Activated CD8-positive, alpha-beta T cell treated with anti-CD3 and anti-CD28 coated beads, Interleukin-2, amount 10 ng/mL, durations not matched to agents 7 days and 5 days (primary cell): ENCODE measurements around the gene ANP32E. TPM values are rescaled to one million over a fixed set of nuclear protein-coding genes. Genes with fewer than 3 reads are reported as not detected.
"Not testable (repeated sequence)": the region's sequence is repeated elsewhere in the genome, so short reads cannot be mapped to it uniquely, and the experiment has no call there.

ENCODE experiments used
- ATAC-seq: fragments of 150-1000 bp; cut with Tn5 transposase; one replicate; pipeline ENCODE4 v1.10.0; 2021; ENCODE audit warnings: moderate library complexity
- CTCF ChIA-PET: fragments of 350-600 bp; sonication (Branson Sonifier 250); formaldehyde crosslinking; loops from one replicate; lab custom pipeline; 2021; ENCODE audit warnings: antibody characterized with exemption; lab: Charles Lee
- POLR2A ChIA-PET: fragments of 350-600 bp; sonication (Branson Sonifier 250); formaldehyde crosslinking; loops from one replicate; lab custom pipeline; 2021; ENCODE audit warnings: antibody characterized with exemption; lab: Charles Lee
- DNase-seq: peaks from one replicate; pipeline ENCODE4 v3.0.0-alpha.2; 2020
- H3K27ac Mint-ChIP-seq: one replicate; pipeline ENCODE4 v1.8.0; 2021; ENCODE audit warnings: mild to moderate bottlenecking, mixed read lengths
- H3K27me3 Mint-ChIP-seq: one replicate; pipeline ENCODE4 v1.8.0; 2021; ENCODE audit warnings: low read depth, mixed read lengths
- H3K36me3 Mint-ChIP-seq: one replicate; pipeline ENCODE4 v1.8.0; 2021; ENCODE audit warnings: low read depth, mixed read lengths
- H3K4me1 Mint-ChIP-seq: one replicate; pipeline ENCODE4 v1.8.0; 2021; ENCODE audit warnings: low read depth, mixed read lengths
- H3K4me3 Mint-ChIP-seq: one replicate; pipeline ENCODE4 v1.8.0; 2021; ENCODE audit warnings: mild to moderate bottlenecking, mixed read lengths
- H3K9me3 Mint-ChIP-seq: one replicate; pipeline ENCODE4 v1.8.0; 2022; ENCODE audit warnings: mixed read lengths; ENCODE audit not compliant: insufficient read depth
- total RNA-seq, 2 experiments: library from RNA; stranded (reverse); gene quantifications; one replicate each; pipeline ENCODE4 v1.2.3, GENCODE V29; 2021

The ANP32E gene
- total RNA-seq, 2 experiments from 2014 or later, result 155 to 161 TPM

DNA sequence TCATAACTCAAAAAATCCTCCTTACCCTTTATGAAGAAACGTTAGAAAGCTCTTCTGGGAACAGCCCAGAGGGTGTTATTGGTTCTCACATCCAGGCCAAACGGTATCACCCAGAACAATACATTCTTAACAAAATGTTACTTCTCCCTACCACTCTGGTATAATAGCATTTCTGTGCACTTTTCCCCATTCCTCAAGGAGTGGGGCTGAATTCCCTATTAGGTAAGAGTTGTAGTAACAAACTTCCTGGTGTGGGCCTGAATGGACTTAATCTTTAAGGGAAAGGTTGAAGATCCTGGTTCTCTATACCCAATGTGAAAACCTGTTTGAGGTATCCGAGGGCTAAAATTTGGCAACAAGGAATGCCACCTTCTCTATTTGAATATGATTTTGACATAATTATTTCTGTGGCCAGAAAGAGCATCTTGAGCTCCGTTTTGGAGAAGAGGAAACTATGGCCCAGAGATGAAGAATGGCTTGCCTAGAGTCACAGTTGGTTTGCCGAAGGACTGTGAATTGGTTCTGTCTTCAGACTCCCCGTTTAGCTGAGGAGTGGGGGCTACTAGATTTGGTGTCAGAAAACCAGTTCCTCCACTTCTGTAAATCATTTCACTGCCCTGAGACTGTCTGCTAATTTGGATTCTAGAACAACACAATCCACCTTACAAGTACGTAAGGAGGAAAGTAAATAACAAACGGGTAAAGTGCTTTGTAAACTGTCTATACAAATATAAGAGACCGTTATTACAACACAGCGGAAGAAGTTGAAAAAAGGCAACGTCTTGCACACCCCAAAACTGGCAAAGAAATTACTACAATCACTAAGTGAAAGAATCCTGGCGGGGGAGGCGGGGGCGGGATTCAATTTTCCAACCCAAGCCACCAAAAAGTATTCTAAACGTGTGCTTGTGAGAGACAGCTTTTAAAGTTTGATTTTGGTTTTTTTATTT, 2.3 kb downstream of the ANP32E start:
- Mint-ChIP-seq H3K27ac (no peak overlapping the region), H3K36me3 (peaks cover 36% of the 10 kb centered on the region), H3K4me3 (no peak overlapping the region), H3K27me3 (peaks cover 2% of the 10 kb centered on the region), H3K4me1 (peaks cover 21% of the 10 kb centered on the region), H3K9me3 (no peaks in the 10 kb centered on the region)
- ChIA-PET CTCF (interaction anchor here (0.9 to 2.4 kb wide), 9 partner anchors 9 to 348 kb away, joined by 3 to 6 read pairs (median 4); no protein-coding TSS in a partner anchor), POLR2A (interaction anchor here (0.6 to 3.9 kb wide), 10 partner anchors 9 to 346 kb away, joined by 3 to 64 read pairs (median 6); partner anchors contain the start of genes FALEC, MCL1 and VPS45)
- DNase-seq (peak; percentile 50), ATAC-seq (no peak)

DNA sequence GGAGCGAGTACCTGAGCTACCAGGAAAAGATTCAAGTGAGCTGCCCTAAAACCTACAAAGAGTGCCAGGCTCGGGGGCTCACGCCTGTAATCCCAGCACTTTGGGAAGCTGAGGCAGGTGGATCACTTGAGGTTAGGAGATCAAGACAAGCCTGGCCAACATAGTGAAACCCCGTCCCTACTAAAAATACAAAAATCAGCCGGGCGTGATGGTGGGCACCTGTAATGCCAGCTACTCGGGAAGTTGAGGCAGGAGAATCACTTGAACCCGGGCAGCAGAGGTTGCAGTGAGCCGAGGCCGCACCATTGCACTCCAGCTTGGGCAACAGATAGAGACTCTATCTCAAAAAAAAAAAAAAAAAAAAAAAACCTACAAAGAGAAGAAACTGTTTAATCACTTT, 3.0 kb downstream of the ANP32E start:
- H3K36me3 Mint-ChIP-seq, result peaks cover 40% of the 10 kb centered on the region
- H3K4me1 Mint-ChIP-seq, result peaks cover 21% of the 10 kb centered on the region
- ATAC-seq, H3K27ac Mint-ChIP-seq, H3K27me3 Mint-ChIP-seq, DNase-seq, H3K9me3 Mint-ChIP-seq, H3K4me3 Mint-ChIP-seq: not testable (repeated sequence)
- ChIA-PET CTCF (interaction anchor here (0.9 to 2.4 kb wide), 6 partner anchors 9 to 347 kb away, joined by 3 to 6 read pairs (median 4); no protein-coding TSS in a partner anchor), POLR2A (interaction anchor here (0.6 to 3.9 kb wide), 8 partner anchors 8 to 347 kb away, joined by 3 to 64 read pairs (median 9); partner anchors contain the start of genes FALEC, MCL1 and VPS45)

DNA sequence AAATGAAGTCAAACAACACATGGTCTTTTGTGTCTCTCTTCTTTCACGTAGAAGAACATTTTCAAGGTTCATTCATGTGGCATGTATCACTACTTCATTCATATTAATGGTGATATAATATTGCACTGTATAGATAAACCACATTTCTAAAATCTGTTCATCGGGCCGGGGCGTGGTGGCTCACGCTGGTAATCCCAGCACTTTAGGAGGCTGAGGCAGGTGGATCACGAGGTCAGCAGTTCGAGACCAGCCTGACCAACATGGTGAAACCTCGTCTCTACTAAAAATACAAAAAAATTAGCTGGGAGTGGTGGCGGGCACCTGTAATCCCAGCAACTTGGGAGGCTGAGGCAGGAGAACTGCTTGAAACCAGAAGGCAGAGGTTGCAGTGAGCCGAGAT, 7.7 kb downstream of the ANP32E start:
- Mint-ChIP-seq H3K36me3 (peaks cover 66% of the 10 kb centered on the region), H3K4me1 (peaks cover 23% of the 10 kb centered on the region)
- H3K27me3 Mint-ChIP-seq, H3K9me3 Mint-ChIP-seq, H3K27ac Mint-ChIP-seq, POLR2A ChIA-PET, H3K4me3 Mint-ChIP-seq, DNase-seq, ATAC-seq: not testable (repeated sequence)
- CTCF ChIA-PET, result interaction anchor here (0.7 kb wide), 1 partner anchor 27 kb away, joined by 3 read pairs; no protein-coding TSS in a partner anchor

DNA sequence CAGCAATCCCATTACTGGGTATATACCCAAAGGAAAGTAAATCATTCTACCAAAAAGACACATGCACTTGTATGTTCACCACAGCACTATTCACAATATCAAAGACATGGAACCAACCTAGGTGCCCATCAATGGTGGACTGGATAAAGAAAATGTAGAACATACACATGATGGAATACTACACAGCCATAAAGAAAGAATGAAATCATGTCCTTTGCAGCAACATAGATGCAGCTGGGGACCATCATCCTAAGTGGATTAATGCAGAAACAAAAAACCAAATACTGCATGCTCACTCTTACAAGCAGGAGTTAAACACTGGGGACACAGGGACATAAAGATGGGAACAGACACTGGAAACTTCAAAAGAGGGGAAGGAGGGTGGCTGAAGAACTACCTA, 8.7 kb downstream of the ANP32E start:
- H3K27me3 Mint-ChIP-seq, result no peaks in the 10 kb centered on the region
- no peaks in the 10 kb centered on the region for H3K9me3 Mint-ChIP-seq
- ATAC-seq (no peak), DNase-seq (no peak)
- ChIA-PET POLR2A (no interaction called here), CTCF (no interaction called here)
- H3K36me3 Mint-ChIP-seq, result peaks cover 69% of the 10 kb centered on the region
- no peak overlapping the region for H3K4me3 Mint-ChIP-seq
- peaks cover 16% of the 10 kb centered on the region for H3K4me1 Mint-ChIP-seq
- peak overlapping the region; percentile 4 for H3K27ac Mint-ChIP-seq

DNA sequence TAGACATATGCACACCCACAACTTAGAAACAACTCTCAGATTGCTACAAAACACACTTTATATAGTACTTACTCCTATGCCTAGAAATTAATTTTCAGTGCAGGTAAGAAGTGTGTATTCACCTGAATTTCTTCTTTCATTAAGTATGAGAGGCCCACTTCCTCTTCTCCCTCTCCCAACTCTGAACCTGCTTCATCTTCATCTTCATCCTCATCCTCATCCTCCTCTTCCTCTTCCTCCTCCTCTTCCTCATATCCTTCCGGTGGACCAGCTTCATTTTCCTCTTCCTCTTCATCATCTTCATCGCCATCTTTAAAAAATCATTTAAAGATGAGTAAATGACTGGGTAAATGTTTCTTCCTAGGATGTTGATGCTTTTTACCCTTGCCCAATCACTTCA, 9.4 kb downstream of the ANP32E start:
- no peaks in the 10 kb centered on the region for H3K27me3 Mint-ChIP-seq
- H3K36me3 Mint-ChIP-seq, result peaks cover 67% of the 10 kb centered on the region
- DNase-seq (no peak), ATAC-seq (no peak)
- H3K4me1 Mint-ChIP-seq, result peaks cover 13% of the 10 kb centered on the region
- peak overlapping the region; percentile 12 for H3K27ac Mint-ChIP-seq
- ChIA-PET POLR2A (no interaction called here), CTCF (no interaction called here)
- no peak overlapping the region for H3K4me3 Mint-ChIP-seq
- no peaks in the 10 kb centered on the region for H3K9me3 Mint-ChIP-seq

DNA sequence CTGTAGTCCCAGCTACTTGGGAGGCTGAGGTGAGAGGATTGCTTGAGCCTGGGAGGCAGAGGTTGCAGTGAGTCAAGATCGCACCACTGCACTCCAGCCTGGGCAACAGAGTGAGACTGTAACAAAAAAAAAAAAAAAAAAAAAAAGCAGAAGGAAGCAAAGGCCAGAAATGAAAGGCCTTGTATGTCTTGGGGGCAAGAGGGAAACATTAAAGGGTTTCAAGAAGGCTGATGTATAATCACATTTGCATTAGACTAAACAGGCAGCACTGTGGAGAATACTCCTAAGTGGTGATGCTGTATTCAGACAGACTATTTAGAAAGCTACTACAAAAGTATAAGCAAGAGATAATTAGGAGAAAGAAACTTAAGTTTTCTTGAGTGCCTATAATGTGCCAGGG, 10.4 kb downstream of the ANP32E start:
- Mint-ChIP-seq H3K4me1 (peaks cover 13% of the 10 kb centered on the region), H3K4me3 (no peak overlapping the region), H3K9me3 (no peaks in the 10 kb centered on the region), H3K27me3 (no peaks in the 10 kb centered on the region), H3K36me3 (peaks cover 62% of the 10 kb centered on the region), H3K27ac (no peak overlapping the region)
- no peak for DNase-seq
- no peak for ATAC-seq
- CTCF ChIA-PET, result interaction anchor here (0.9 to 1.6 kb wide), 3 partner anchors 8 to 29 kb away, joined by 3 to 5 read pairs (median 4); no protein-coding TSS in a partner anchor
- POLR2A ChIA-PET, result interaction anchor here (1.3 to 2.1 kb wide), 2 partner anchors 8 to 12 kb away, joined by 3 to 18 read pairs; no protein-coding TSS in a partner anchor

DNA sequence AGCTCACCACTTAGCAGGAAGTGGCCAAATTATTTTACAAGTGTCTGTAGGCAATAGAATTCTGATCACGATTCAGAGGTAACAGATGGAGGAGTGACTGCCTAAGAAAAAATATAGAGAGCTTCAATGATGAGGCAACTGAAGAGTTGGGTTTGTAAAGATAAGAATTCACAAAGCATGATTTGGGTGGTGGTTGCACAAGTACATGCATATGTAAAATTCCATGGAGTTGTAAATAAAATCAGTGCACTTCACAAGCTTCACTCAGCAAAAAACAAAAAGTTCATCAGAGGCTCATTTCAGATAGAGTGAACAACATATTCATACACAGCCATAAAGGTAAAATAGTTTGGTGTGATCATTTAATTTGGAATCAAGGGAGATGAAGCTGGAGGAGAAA, 10.9 kb downstream of the ANP32E start:
- CTCF ChIA-PET, result interaction anchor here (0.9 to 1.6 kb wide), 3 partner anchors 9 to 30 kb away, joined by 3 to 5 read pairs (median 4); no protein-coding TSS in a partner anchor
- POLR2A ChIA-PET, result interaction anchor here (1.3 to 2.1 kb wide), 2 partner anchors 9 to 12 kb away, joined by 3 to 18 read pairs; no protein-coding TSS in a partner anchor
- ATAC-seq, result no peak
- Mint-ChIP-seq H3K4me3 (no peak overlapping the region), H3K27ac (no peak overlapping the region), H3K9me3 (no peaks in the 10 kb centered on the region), H3K27me3 (no peaks in the 10 kb centered on the region), H3K4me1 (peaks cover 13% of the 10 kb centered on the region), H3K36me3 (peaks cover 63% of the 10 kb centered on the region)
- DNase-seq, result no peak

DNA sequence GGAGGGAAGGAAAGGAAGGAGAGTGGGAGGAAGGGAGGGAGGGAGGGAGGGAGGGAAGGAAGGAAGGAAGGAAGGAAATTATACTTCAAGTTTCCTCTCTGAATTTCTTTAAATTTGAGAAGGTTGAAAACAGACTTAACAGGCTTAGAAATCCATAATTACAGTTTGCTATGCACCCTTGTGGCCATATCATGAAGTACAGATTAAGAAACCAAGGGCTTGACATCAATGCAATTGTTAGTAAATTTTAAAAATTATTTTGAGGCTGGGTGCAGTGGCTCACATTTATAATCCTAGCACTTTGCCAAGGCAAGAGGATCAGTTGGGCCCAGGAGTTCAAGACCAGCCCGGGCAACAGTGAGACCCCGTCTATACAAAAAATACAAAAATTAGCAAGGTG, 14.4 kb downstream of the ANP32E start:
- peak; percentile 51 for ATAC-seq

DNA sequence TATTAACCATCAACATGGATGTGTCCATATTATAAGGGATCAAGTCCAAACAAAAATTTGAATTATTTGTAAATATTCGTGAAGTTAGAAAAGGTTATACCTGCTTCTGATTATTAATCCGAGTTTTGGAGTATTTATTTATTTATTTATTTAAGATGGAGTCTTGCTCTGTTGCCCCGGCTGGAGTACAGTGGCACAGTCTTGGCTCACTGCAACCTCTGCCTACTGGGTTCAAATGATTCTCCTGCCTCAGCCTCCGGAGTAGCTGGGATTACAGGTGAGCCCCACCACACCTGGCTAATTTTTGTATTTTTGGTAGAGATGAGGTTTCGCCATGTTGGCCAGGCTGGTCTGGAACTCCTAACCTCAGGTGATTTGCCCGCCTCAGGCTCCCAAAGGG, 20.1 kb downstream of the ANP32E start:
- POLR2A ChIA-PET, result interaction anchor here (0.7 to 3.6 kb wide), 4 partner anchors 19 to 1881 kb away, joined by 3 to 32 read pairs (median 4); partner anchors contain the start of gene ANP32E
- H3K27me3 Mint-ChIP-seq, ATAC-seq, DNase-seq, H3K27ac Mint-ChIP-seq, H3K9me3 Mint-ChIP-seq, H3K4me3 Mint-ChIP-seq: not testable (repeated sequence)
- Mint-ChIP-seq H3K36me3 (peaks cover 32% of the 10 kb centered on the region), H3K4me1 (peaks cover 20% of the 10 kb centered on the region)
- CTCF ChIA-PET, result interaction anchor here (0.6 to 1.7 kb wide), 2 partner anchors 29 to 217 kb away, joined by 3 to 5 read pairs; no protein-coding TSS in a partner anchor

More for the DNA sequence above, 14.4 kb downstream of the ANP32E start:
- Mint-ChIP-seq H3K9me3 (no peaks in the 10 kb centered on the region), H3K4me1 (peaks cover 11% of the 10 kb centered on the region), H3K27me3 (no peaks in the 10 kb centered on the region), H3K4me3 (no peak overlapping the region), H3K27ac (no peak overlapping the region), H3K36me3 (peaks cover 50% of the 10 kb centered on the region)
- DNase-seq, result no peak
- ChIA-PET CTCF (no interaction called here), POLR2A (interaction anchor here (1.7 kb wide), 1 partner anchor 334 kb away, joined by 5 read pairs; a partner anchor contains a TSS)

DNA sequence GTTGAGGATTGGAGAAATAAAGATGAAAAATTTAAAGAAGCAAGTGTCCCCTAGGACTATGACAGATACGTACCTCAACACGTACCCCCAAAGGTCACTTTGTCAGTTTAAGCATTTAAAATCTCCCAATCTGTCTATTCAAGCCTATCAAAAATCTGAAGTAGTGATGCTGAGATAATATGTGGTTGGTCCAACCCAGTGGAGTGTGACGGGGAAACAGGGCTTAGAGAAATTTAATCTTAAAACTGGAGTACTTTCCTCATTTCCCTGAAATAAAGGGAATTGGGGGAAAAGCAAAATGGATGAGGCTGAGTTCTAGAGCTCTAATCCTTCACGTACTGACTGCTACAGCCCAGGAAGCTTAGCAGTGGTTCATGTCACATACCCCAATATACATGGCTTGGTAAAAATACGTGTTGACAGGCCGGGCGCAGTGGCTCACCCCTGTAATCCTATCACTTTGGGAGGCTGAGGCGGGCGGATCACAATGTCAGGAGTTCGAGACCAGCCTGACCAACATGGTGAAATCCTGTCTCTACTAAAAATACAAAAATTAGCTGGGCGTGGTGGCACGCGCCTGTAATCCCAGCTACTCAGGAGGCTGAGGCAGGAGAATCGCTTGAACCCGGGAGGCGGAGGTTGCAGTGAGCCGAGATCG, 21.7 kb downstream of the ANP32E start:
- Mint-ChIP-seq H3K27ac (peak overlapping the region; percentile 97), H3K4me1 (peaks cover 20% of the 10 kb centered on the region), H3K4me3 (peak overlapping the region; percentile 85), H3K36me3 (peaks cover 22% of the 10 kb centered on the region)
- not testable (repeated sequence) for DNase-seq, ATAC-seq, H3K27me3 Mint-ChIP-seq, H3K9me3 Mint-ChIP-seq
- CTCF ChIA-PET, result interaction anchor here (1.1 to 1.7 kb wide), 4 partner anchors 19 to 48 kb away, joined by 3 to 5 read pairs (median 4); no protein-coding TSS in a partner anchor
- POLR2A ChIA-PET, result interaction anchor here (1.3 to 3.6 kb wide), 2 partner anchors 20 to 327 kb away, joined by 3 to 32 read pairs; partner anchors contain the start of gene ANP32E
